HG03565 (cell line): ENCODE data around the gene PLB1.

Source experiments
- ATAC-seq: cut with Tn5 transposase; IDR thresholded peaks from one replicate; pipeline ENCODE4 v1.9.1; 2021; ENCODE audit warnings: mild to moderate bottlenecking, moderate library complexity; ENCODE audit not compliant: unreplicated experiment

The PLB1 gene

DNA sequence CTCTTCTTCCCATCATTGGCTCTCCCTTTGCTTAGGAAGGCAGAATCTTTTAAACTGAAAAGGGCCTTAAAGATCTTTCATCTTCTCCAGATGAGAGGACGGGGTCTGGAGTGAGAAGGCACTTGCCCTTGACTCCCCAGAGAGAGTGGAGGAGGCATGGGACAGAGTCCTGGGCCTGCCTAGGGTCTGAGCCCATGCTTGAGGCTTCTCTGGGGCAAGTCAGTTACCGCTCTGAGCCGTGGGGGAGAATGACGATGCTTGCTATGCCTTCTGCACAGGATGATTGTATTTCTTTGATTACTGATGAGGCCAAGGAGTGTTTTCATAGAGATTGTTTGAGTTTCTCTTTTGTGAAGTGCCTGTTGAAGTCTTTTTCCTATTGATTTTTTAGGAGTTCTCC lies 921 bp downstream of the PLB1 start:
- no peak for ATAC-seq

DNA sequence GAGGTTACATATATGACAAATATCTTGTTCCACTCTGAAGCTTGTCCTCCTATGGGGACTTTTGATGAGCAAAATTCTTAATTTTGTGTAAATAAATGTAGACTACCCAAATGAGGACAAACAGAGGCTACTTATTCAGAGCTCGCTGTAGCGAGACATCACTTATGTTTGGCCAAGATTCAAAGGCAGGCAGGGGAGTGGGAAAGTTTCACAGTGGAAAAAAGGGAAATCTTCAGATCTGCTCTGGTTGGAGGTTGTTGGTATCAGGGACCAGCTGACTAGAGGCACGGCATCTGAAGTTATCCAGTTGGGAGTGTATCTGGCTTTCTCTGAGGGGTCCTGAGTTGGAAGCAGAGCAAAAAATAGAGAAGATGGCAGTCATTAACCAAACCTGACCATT lies 1.3 kb downstream of the PLB1 start:
- ATAC-seq: no peak

DNA sequence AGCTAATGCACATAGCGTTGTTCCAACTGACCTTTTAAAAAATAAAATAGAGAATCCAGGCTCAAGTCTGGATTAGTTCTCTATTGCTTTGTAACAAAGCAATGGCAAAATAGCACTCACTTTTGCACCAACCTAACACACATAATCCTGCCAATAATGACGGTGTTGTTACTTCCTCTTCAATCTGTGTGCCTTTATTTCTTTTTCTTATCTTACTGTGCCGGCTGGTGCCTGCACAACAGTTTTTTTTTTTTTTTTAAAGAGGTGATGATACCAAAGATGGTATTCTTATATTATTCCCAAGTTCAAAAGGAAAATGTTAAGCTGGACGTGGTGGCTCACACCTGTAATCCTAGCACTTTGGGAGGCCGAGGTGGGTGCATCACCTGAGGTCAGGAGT lies 3.4 kb downstream of the PLB1 start:
- ATAC-seq: no peak

DNA sequence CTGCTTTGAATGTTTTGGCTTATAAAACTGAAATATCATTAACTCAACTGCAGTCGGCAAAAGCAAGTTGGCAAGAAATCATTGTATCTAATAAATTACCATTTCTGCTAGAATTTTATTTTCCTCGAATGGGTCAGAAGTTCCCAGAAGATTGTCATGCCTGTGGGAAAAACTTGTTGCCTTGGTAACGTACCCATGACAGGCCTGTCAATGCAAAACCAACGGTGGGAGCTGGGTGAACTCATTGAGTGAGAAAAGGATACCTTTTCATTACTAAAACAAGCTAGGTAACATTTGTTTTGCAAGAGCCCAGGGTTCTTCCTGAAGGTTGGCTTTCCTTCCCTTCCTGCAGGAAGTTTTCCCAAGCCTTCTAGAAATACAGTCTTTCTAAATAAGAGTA lies 9.5 kb downstream of the PLB1 start:
- ATAC-seq: no peak

DNA sequence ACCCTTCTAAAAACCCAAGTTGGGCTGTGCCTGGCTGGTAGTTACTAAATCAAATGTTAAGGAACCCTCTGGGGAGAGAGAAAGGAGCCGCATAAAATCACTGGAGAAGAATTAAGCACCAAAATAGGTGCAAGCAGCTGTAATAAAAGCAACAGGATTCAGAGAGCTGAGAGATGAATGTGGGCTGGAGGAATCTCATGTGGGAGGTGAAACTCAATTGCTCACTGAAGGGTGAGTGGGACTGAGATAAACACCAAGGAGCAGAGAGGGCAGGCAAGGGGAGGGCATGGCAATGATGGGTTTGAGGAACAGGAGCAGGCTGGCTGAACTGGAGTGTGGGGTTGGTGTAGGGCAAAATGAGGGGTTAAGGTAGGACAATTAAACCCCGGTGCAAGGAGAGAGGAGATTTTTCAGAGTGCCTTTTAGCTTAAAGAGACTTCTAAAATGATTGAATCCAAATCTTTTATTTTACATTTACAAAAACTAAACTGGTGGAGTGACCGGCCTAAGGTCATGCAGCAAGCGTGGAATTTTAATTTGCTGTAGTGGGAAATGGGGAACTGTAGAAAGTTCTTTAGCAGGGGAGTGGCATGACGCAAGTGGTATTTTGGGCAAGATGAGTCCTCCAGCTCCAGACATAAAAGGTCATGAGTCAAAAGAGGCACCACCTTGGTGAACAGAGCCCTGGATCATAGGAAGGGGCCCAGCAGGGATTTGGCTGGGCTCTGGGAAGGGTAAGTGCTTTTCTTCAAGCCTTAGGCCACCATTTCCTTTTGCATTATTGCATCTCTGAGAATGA lies 10.5 kb downstream of the PLB1 start:
- no peak for ATAC-seq

DNA sequence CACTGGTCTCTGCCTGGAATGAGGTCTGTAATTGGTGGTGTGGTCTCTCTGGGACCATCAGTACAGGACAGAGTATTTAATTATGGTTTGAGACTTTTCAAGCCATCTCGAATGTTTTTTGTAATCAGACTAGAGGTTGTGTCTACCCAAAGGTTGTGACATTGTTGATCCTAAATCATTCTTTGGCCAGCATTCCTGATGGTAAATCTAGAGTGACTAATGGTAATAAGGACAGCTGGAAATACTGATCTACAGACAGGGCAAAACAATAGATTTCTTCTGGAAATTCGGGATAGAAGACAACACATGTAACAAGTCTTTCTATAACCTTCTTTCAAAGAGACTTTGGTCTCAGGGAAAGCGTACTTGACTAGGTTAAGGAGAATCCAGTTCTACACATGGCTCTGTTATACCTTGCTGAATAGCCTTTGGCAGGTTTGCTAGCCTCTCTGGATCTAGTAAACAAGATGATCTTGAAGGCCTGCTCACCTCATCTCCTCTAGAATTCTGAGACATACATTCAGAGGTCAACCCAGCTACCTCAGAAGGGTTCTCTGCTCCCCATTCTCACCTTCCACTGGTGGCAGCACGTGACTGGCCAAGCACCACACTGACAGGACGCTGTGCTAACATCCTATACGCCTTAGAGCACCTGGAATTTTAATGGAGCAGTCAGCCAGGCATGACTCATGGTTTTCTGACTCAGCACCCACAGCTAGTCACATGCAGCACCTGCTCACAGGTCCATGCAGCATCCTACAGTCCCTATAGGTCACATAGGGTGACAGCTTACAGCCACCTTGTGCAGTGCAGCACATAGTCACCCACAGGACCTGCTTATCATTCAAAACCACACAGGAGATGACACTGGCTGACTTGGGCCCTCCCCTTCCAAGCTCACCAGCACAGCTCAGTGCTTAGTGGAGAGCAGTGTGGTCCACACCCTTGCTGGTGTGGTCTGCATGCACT lies 12.2 kb downstream of the PLB1 start:
- ATAC-seq: no peak

DNA sequence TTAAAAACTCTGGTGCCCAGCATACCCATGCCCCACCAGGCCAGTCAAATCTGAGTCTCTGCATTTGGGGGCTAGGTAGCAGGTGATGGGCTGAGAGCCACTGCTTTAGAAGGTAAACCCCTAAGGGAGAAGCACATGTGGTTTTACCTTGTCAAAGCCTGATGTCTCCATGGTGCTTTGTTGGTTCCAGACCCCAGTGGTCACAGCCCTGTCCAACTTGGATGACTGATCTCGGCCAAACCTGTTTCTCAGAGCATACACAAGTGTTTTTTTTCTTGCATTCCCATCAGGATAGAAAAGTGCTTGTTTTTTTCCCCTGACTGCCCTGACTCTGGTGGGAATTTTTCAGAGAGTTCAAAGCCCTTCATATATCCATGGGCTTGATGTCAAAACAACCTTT lies 13.5 kb downstream of the PLB1 start:
- no peak for ATAC-seq

DNA sequence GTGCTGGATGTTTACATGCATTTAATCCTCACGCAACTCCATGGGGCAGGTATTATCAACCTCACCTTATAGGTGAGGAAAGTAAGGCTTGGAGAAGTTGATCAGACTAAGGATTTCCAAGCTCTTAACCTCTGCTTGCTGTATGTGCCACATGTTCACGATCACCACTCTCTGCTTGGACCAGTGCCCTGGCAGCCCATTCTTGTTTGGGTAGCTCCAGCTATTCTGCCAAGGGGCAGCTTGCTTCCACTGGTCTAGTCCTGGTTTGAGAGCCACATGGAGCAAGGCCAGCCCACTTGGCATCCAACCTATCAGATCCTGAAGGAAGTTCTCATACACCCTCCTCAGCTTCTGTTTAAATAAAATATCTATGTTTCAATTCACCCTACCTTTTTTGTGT lies 14.3 kb downstream of the PLB1 start:
- ATAC-seq: no peak

DNA sequence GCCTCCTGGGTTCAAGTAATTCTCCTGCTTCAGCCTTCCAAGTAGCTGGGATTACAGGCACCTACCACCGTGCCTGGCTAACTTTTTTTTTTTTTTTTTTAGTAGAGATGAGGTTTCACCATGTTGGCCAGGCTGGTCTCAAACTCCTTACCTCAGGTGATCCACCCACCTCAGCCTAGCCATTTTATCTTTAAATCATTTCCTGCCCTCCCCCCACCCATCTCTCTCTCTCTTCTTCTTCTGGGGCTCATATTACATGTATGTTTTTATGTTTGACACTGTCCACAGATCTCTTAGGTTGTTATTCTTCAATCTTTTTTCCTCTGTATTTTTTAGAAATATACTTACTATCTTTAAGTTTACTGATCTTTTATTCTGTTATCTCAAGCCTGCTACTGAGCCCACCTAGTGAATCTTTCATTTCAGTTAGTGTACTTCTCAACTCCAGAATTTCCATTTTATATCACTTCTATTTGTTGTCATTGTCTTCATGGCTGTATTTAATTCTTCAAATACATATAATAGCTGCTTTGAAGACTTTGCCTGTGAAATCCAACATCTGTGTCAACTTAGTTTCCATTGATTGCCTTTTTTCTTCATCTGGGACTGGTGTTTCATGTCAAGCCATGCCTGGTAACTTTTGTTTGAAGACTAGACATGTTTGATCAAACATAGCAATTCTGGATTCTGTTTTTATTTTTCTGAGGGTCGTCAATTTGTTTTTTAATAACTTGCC lies 16.2 kb downstream of the PLB1 start:
- no peak for ATAC-seq

DNA sequence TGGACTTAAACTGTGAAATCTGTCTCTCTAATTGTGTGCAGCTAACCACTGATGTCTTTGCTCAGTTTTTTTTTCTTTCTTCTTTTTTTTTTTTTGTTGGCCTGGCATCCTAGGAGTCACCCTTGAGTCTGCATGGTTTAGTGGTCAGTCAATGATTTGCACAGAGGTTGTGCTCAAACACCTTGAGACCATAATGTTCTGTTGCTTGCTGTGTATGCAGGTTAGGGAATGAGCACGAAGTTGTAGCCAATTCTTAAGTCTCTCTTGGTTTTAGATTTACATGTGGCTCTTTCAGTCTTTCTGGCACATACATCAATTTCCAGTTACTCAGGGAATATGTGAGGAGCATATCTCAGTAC lies 16.7 kb downstream of the PLB1 start:
- ATAC-seq: no peak

DNA sequence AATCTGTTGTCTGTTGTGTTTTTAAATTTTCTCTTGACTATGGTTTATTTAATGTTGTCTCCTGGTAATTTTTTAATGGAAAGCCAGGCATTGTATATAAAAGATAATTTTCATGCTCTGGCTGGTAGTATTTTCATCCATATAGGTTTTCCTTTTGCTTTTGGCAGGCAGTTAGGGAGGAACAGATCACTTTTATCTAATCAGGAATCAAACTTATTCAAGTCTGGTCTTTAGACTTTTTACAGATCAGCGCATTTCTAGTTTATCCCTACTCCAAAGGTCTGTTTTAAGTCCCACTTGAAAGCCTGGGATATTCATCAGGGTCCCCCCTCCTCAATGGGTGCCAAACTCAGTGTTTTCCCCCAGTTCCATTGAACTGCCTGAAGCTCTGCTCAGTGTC lies 17.2 kb downstream of the PLB1 start:
- no peak for ATAC-seq

DNA sequence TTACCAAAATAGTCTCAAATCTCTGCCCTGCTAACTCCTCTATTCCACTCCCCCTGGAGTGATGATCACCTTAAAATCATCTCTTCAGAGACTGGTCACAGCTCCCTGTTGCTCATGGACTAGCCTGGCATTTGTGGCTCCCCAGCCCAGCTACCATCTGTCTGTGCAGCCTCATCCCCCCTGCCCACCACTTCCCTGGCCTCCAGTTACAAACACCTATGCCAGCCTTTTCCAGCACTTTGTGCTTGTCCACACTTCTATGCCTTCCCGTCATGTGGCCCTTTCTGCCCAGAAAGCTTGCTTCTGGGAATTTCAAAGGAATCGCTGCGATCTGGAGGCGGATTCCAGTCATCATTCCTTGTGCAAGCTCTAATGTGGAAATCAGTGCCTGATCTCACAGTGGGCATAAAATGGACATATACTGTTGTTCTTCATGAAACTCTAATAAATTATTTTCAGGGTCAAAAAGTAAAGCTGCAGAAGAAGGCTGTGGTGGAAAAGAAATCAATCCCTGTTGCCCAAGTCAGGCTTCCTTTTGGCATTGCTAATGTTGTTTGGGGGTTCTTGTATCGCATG lies 19.4 kb downstream of the PLB1 start:
- no peak for ATAC-seq

DNA sequence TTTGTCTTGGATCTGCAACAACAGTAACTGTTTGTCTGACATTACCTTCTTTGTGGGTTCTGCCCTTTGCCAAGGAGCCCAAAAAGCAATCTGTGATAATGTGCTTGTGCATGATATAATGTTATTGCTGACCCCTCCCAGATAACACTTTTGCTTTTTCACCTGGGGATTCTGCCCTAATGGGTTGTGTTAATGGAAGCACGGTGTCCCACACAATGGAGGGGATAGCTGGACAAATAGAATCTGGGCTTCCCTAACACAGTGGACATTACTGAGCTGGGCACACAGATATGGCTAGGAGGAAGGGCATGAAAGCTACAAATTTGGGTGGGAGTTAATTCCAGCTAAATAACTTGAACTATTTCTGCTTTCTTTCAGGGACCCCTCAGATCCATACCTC lies 20.6 kb downstream of the PLB1 start:
- no peak for ATAC-seq

DNA sequence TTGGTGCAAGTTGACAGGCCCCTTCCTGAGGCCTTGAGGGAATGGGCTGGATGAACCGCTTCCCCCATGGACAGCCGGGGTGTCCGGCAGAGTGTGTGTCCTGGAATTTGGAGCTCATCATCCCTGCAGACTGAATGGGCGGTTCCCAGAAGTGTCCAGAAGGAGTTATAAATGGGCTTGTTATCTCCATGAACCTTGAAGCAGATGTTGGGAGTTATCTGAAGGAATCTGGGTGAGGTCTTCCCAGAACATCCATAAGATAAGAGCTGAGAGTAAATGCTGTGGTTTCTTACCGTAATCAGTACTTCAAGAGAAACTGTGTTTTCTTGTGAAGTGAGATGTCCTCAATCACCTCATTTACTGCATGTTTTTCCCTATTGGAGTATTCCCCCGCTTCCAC lies 21.1 kb downstream of the PLB1 start:
- ATAC-seq: no peak

DNA sequence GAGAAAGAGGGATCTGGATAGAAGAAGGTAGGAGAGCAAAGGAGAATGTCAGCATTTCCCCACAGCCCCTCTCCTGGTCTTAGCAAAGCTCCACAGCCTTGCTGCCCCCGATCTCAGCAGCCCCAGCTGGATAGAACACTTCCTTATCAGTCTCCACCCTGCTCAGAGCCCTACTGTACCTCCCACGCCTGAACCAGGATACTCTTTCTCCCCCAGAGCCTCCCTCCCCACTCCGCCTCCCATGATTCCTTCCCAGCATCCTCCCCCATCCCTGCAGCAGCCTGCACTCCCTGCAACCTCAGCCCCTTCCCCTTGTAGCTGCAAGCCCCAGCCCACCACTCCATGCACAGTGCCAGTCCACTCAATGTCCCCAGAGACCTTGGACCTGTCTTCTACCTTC lies 25.8 kb downstream of the PLB1 start:
- no peak for ATAC-seq

DNA sequence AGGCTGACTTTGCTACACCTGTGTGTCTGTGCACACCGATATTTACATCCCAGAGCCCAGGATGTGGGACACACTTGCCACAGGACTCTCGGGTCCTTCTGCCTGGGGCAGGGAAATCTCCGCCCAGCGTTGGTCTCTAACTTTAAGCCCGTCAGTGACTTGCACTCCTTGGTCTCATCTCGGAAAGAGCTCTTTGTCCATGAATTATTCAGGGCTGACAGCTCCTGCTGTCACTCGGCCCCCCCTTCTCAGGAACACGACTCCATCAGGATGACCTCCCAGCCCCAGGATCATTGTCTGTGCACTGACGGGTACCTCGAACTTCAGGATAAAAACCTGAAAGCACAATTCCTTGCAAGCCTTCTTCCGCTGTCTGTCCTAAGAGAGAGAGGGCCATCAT lies 26.6 kb downstream of the PLB1 start:
- ATAC-seq: no peak

DNA sequence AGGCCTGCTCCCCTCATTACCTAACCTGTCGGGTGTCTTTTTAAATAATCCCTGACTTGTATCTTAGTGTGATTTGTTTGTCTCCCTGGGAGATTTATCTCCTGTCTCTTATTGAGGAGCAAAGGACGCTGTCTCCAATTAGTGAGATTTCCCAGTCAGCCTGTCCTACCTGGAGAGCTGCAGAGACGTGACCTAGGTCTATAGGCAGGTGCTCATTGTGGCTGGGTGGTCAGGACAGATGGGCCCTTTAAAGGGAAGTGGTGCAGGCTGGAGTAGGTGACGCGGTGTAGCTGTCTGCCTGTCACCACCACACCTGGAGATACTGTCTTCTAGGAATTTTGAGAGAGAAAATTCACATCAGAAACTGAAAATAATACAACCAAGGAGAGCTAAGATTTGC lies 28.0 kb downstream of the PLB1 start:
- no peak for ATAC-seq

DNA sequence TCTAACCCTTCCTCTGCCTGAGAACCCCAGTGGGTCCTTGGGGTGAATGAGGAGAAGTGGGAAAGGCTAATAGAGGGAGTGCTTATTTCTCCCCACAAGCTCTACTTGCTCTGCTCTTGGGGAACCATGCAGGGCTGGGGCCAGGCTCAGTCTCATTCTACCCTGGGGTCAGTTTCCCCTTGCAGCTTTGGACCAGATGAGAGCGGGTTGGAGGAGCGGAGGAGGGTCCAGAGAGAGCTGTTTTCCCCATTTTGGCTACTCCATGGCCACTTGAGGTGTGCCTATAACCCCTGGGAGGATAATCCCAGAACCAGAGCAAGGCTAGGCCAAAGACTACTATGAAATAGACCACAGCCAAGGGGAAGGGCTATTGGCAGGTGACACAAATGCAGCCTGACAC lies 29.6 kb downstream of the PLB1 start:
- ATAC-seq: no peak

DNA sequence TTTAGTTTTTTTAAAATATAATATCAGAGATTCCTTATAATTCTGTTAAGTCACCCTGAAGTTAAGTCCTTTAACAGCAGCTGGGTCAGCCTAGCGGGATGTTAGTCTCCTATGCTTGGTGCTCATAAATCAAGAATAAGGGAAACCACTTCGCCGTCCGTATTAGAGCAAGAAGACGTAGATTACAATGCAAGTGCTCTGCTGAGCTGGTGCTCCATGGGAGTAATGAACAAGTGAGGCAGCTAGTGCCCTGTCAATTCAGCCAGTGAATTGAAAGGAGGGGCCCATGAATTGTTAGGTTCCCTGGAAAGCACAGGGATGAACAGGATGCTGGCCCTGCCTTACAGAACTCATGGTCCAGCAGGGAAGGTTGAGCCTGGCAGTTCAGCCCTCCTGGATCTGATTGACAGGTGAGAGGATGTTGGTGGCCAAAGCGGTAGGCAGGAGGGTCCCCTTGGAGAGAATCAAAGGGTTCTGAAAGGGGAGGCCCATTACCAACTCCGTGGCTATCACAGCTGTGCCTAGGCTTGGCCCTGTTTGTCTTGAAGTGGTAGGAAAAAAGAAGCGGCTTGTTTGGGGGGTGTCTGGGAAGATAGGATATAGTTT lies 30.8 kb downstream of the PLB1 start:
- no peak for ATAC-seq

DNA sequence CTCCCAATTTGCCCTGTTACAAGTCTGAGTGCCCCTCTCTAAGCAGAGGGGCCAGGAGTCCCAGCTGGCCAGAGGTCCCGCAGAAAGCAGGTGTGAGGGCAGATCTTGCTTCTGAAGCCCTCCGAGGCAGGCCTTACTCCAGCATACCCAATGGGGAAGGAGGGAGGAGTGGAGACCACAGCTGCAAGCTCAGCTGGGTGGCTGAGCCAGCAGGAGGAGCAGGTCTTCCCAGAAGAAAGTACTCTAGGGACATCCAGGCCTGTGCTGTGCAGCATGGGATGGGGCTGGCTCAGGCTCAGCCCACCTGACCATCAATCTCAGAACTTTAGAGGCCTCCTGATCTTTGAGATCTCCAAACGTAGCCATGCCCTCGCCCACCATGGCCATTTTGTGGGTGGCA lies 31.3 kb downstream of the PLB1 start:
- no peak for ATAC-seq

DNA sequence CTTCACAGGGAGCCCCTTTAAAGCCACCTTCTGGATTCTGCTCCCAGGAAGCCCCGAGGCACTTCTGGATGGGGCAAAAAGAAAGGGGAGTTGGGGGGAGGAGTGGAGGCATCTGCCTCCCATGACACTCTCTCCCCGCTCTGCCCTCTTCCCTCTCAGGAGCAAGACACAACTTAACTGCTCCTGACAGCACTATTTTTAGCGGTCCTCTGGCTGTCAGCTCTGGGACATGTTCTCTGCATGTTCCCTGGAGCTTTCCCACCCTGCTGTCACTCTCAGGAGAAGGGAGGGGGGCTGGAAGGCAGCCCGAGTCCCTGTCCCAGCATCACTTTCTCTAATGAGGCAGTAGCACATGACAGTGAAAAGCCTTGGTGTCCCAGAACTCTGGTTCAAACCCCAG lies 32.3 kb downstream of the PLB1 start:
- ATAC-seq: no peak
